Measurements from ENCODE around the gene RILPL2.
"Not testable (repeated sequence)": the region's sequence is repeated elsewhere in the genome, so short reads cannot be mapped to it uniquely, and the experiment has no call there.

The RILPL2 gene

GRCh38 chr12:123436017-123436964 is at the start of gene RILPL2:
RILPL2 (minus strand) TSS chr12:123436684; CDS start chr12:123436420, 264 bp downstream.
- Histone ChIP-seq H3K9me3 (no peaks in the 10 kb centered on the region), H3K27me3 (no peaks in the 10 kb centered on the region), H3K27ac (peak within 1 kb of the TSS; percentile 98), H3K36me3 (peaks cover 3% of the 10 kb centered on the region), H3K4me1 (ENCODE audit: control insufficient read depth in 1 of 2, insufficient read depth in 1 of 2, low read depth in 1 of 2, low read length in 1 of 2) (peaks cover 54 to 55% of the 10 kb centered on the region in 2 experiments), H3K4me3 (ENCODE audit: low read depth in 1 of 2, low read length in 1 of 2) (peak within 1 kb of the TSS; percentile 90 to 98)
- TF ChIP-seq CTCF (IDR thresholded peaks at IDR 0.05) = peak; percentile 53

- no peak for TF ChIP-seq CTCF (IDR thresholded peaks at IDR 0.05)
- no peaks in the 10 kb centered on the region for H3K9me3 ChIP-seq
- no peak overlapping the region for H3K4me3 ChIP-seq (ENCODE audit: low read depth in 1 of 2, low read length in 1 of 2)
- H3K27ac ChIP-seq = no peak overlapping the region
- no peaks in the 10 kb centered on the region for H3K4me1 ChIP-seq (ENCODE audit: control insufficient read depth in 1 of 2, insufficient read depth in 1 of 2, low read depth in 1 of 2, low read length in 1 of 2)
- peaks cover 40% of the 10 kb centered on the region for H3K36me3 ChIP-seq
- no peaks in the 10 kb centered on the region for H3K27me3 ChIP-seq
Measured at GRCh38 chr12:123485756-123486155, 49.3 kb upstream of the RILPL2 start.

- Histone ChIP-seq H3K36me3 (peaks cover 60% of the 10 kb centered on the region), H3K9me3 (no peaks in the 10 kb centered on the region), H3K27me3 (no peaks in the 10 kb centered on the region), H3K27ac (no peak overlapping the region), H3K4me3 (ENCODE audit: low read depth in 1 of 2, low read length in 1 of 2) (no peak overlapping the region), H3K4me1 (ENCODE audit: control insufficient read depth in 1 of 2, insufficient read depth in 1 of 2, low read depth in 1 of 2, low read length in 1 of 2) (no peaks in the 10 kb centered on the region)
- TF ChIP-seq CTCF (IDR thresholded peaks at IDR 0.05) = no peak
Measured at GRCh38 chr12:123483602-123484248, 47.2 kb upstream of the RILPL2 start.

GRCh38 chr12:123482876-123483275 is 46.4 kb upstream of the RILPL2 start:
- peaks cover 68% of the 10 kb centered on the region for H3K36me3 ChIP-seq

GRCh38 chr12:123481251-123481650 is 44.8 kb upstream of the RILPL2 start:
- H3K4me3 ChIP-seq (ENCODE audit: low read depth in 1 of 2, low read length in 1 of 2); H3K27ac ChIP-seq; H3K27me3 ChIP-seq; H3K4me1 ChIP-seq (ENCODE audit: control insufficient read depth in 1 of 2, insufficient read depth in 1 of 2, low read depth in 1 of 2, low read length in 1 of 2); H3K9me3 ChIP-seq: not testable (repeated sequence)
- H3K36me3 ChIP-seq = peaks cover 81% of the 10 kb centered on the region

More at GRCh38 chr12:123482876-123483275, 46.4 kb upstream of the RILPL2 start:
- Histone ChIP-seq H3K27me3 (no peaks in the 10 kb centered on the region), H3K27ac (no peak overlapping the region), H3K4me1 (ENCODE audit: control insufficient read depth in 1 of 2, insufficient read depth in 1 of 2, low read depth in 1 of 2, low read length in 1 of 2) (no peaks in the 10 kb centered on the region), H3K9me3 (no peaks in the 10 kb centered on the region), H3K4me3 (ENCODE audit: low read depth in 1 of 2, low read length in 1 of 2) (no peak overlapping the region)
- no peak for TF ChIP-seq CTCF (IDR thresholded peaks at IDR 0.05)

All from neutrophil (primary cell).